Measurements from ENCODE around the gene COTL1.
"Not testable (repeated sequence)": the region's sequence is repeated elsewhere in the genome, so short reads cannot be mapped to it uniquely, and the experiment has no call there.

COTL1 gene

DNA sequence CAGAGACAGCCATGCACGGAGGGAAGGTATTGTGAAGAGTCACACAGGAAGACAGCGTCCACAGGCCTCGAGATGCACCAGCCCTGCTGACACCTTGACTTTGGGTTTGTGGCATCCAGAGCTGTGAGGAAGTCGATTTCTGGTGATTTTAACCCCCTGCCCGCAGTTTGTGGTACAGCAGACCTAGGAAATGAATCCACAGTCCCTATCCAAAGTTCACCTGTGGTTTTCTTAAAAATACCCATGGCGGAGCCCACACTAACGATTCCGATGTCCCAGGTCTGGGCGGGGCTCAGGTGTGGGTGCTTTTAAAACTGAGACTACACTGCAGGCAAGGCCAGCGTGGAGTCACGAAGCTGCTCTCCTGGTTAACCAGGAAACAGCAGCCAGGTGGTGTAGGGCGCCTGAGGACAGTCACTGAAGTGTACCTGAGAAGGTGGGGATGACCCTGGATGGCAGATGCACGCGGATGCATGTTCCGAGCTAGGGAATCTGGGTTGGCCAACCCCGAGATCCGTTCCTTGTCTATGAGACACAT, 99.0 kb downstream of the COTL1 start:
- H3K4me3 ChIP-seq (IDR thresholded peaks at IDR 0.05; ENCODE audit: insufficient read depth, low read depth, low read length), result no peak overlapping the region
- TF ChIP-seq, protein P1, sequence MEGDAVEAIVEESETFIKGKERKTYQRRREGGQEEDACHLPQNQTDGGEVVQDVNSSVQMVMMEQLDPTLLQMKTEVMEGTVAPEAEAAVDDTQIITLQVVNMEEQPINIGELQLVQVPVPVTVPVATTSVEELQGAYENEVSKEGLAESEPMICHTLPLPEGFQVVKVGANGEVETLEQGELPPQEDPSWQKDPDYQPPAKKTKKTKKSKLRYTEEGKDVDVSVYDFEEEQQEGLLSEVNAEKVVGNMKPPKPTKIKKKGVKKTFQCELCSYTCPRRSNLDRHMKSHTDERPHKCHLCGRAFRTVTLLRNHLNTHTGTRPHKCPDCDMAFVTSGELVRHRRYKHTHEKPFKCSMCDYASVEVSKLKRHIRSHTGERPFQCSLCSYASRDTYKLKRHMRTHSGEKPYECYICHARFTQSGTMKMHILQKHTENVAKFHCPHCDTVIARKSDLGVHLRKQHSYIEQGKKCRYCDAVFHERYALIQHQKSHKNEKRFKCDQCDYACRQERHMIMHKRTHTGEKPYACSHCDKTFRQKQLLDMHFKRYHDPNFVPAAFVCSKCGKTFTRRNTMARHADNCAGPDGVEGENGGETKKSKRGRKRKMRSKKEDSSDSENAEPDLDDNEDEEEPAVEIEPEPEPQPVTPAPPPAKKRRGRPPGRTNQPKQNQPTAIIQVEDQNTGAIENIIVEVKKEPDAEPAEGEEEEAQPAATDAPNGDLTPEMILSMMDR (conservative IDR thresholded peaks at IDR 0.05; ENCODE audit: low read depth, low read length), result no peak
- H3K4me1 ChIP-seq (ENCODE audit: low read depth, poor library complexity, severe bottlenecking), result peaks cover 3% of the 10 kb centered on the region
- H3K36me3 ChIP-seq (ENCODE audit: insufficient read depth), result no peaks in the 10 kb centered on the region
- H2AFZ ChIP-seq (ENCODE audit: low read depth), result no peak overlapping the region
- H3K79me2 ChIP-seq (ENCODE audit: insufficient read depth, low read depth), result no peaks in the 10 kb centered on the region
- H3K27ac ChIP-seq, result no peak overlapping the region
- no peaks in the 10 kb centered on the region for H4K20me1 ChIP-seq (ENCODE audit: insufficient read depth)
- no peak overlapping the region for H3K4me2 ChIP-seq
- H3K9ac ChIP-seq, result no peak overlapping the region
- peaks cover 40% of the 10 kb centered on the region for H3K27me3 ChIP-seq (ENCODE audit: insufficient read depth, low read depth)

DNA sequence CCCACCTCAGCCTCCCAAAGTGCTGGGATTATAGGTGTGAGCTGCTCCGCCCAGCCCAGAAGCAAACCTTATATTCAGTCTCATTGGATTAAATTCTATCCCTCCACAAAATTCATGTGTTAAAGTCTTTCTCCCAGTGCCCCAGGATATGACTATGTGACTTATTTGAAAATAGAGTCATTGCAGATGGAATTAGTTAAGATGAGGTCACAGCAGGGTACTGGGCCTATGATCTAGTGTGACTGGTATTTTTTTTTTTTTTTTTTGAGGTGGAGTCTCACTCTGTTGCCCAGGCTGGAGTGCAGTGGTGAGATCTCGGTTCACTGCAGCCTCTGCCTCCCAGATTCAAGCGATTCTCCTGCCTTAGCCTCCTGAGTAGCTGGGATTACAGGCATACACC, 99.7 kb downstream of the COTL1 start:
- H3K4me3 ChIP-seq (IDR thresholded peaks at IDR 0.05; ENCODE audit: insufficient read depth, low read depth, low read length); H2AFZ ChIP-seq (ENCODE audit: low read depth); H3K27ac ChIP-seq; H4K20me1 ChIP-seq (ENCODE audit: insufficient read depth); H3K36me3 ChIP-seq (ENCODE audit: insufficient read depth); H3K9ac ChIP-seq; H3K4me2 ChIP-seq; H3K79me2 ChIP-seq (ENCODE audit: insufficient read depth, low read depth); H3K4me1 ChIP-seq (ENCODE audit: low read depth, poor library complexity, severe bottlenecking): not testable (repeated sequence)
- H3K27me3 ChIP-seq (ENCODE audit: insufficient read depth, low read depth), result peaks cover 35% of the 10 kb centered on the region

DNA sequence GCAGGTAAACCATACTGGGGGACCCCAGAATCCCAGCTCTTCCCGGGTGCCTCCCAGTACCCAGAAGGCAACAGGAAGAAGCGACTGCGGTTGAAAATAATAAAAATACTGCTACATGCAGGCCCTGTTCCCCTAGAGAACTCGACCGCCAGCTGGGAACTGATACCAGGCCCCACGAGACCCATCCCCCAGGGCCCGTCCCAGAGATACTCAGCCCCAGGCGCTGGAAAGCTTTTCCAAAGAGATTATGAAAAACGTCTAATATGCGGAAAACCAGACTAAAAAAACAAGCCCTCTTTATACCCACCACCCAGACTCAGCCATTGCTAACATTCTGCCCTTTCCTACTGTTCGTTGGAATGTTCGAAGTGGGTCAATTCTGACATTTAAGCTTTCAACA, 100.5 kb downstream of the COTL1 start:
- Histone ChIP-seq H3K4me3 (IDR thresholded peaks at IDR 0.05; ENCODE audit: insufficient read depth, low read depth, low read length) (no peak overlapping the region), H4K20me1 (ENCODE audit: insufficient read depth) (no peaks in the 10 kb centered on the region), H3K79me2 (ENCODE audit: insufficient read depth, low read depth) (no peaks in the 10 kb centered on the region), H3K9ac (no peak overlapping the region), H3K4me2 (no peak overlapping the region), H3K27ac (no peak overlapping the region), H2AFZ (ENCODE audit: low read depth) (no peak overlapping the region), H3K36me3 (ENCODE audit: insufficient read depth) (no peaks in the 10 kb centered on the region), H3K4me1 (ENCODE audit: low read depth, poor library complexity, severe bottlenecking) (peaks cover 3% of the 10 kb centered on the region), H3K27me3 (ENCODE audit: insufficient read depth, low read depth) (peaks cover 30% of the 10 kb centered on the region; the same call in 1 of the 2 replicates)
- TF ChIP-seq, protein P1 (conservative IDR thresholded peaks at IDR 0.05; ENCODE audit: low read depth, low read length), result no peak
